GM19035 (cell line): ENCODE results near the gene MVK.

Experiments used
- ATAC-seq: cut with Tn5 transposase; IDR thresholded peaks from one replicate; pipeline ENCODE4 v1.9.1; 2021; ENCODE audit not compliant: unreplicated experiment

Gene MVK

GRCh38 chr12:109544955-109545531 lies 28.6 kb upstream of the MVK start:
- no peak for ATAC-seq

DNA sequence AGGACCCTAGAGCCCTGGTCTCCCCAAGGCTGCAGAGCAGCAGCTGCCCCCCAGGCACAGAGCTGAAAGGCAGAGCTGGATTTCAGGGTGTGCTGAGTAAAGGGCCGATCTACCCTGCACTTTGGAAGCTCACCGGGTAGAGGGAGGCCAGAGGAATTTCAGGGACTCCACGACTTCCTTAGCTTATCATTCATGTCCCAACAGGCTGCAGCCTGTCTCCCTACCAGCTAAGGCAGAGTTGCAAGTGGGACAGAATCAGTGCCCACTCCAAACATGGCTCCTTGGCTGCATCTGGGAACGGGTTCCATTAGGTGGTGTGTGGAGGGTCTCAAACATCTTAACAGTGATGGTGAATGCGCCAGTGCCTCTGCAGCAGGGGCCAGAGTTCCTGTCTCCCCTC lies 27.8 kb upstream of the MVK start:
- no peak for ATAC-seq

DNA sequence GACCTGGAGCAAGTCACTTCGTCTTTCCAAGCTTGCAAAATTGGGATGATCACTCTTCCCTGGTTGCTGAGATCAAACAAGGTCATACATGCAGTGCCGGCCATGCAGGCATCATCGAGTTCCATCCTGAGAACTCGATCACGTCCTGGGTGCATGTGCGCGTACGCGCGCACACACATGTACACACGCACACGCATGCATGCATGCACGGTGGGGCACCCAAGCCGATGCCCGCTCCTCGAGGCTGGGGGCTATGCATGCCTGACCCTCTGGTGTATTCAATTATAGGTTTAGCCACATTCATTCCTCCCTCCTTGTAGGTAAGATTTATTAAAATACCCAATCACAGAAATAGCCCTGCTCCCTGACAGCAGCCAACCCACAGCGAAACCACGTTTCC lies 26.3 kb upstream of the MVK start:
- ATAC-seq: no peak

DNA sequence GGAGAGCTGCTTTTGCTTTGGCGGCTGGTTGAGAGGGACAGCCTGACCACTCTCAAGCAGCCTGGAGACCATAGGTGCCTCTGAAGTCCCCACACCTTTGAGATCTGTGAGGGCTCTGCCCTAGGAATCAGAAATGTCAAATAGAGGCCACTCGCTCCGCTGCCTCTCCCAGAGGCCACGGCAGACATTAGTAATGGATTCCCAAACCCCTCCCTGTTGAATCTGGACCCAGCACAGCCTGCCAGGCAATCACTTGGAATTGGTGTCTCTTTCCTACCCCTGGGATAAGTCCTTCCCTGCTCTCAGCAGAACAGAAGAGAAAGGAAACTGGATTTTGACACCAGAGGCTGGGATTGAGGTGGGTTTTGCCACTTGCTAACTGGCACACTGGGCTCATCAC lies 25.3 kb upstream of the MVK start:
- no peak for ATAC-seq

GRCh38 chr12:109549613-109550270 lies 23.9 kb upstream of the MVK start:
- ATAC-seq: no peak

DNA sequence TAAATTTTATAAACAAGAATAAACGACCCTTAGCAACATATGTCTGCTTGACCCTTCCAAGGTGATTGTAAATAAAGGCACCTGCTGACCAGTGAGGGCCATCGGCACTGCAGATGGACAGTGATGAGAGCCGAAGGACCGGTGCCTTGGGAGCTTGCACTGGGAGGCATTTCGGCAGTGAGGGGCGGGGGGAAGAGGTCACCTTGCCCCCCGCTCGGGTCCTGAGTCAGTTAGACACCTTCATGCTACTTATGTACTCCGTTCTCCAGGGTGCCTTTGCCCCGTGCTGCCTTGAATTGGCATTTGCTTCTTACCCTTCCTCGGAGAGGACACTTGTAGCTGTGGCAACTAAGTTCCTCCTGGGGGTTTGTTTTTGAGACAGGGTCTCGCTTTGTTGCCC lies 23.3 kb upstream of the MVK start:
- ATAC-seq: no peak

DNA sequence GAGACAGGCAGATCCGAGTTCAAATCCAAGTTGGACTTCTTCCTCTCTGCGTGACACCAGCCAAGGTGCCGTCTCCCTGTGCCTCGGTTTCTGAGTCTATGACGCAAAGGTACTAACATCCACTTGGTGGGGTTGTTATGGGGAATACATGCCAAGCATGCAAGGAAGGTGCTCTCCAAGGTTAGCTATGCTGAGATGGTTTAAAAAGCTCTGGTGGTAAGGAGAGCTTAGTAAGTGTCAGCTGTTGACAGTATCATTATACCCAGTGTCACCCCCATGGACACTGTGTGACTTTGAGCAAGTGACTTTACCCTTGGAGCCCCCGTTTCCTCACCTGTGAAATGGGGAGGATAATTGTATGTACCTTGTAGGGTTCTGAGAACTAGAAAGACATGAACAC lies 22.5 kb upstream of the MVK start:
- no peak for ATAC-seq

GRCh38 chr12:109552971-109553370 lies 20.6 kb upstream of the MVK start:
- no peak for ATAC-seq

DNA sequence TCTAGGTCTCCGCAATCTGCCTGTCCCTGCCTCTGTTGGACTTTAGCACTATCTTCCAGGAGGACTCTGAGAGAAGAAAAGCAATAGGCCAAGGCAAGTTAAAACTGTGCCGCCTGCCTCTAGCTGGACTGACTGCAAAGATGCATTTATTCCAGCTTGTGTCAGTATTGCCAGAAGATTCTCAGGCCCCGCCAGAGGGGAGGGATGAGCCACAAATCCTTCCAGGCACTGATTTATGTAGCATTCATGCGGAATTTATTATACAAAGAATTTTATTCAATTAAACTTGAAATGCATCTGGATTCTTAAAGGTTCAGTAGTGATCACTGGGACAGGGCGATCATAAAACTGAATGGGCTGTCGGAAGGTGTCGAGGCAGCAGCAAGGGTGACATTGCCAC lies 20.1 kb upstream of the MVK start:
- no peak for ATAC-seq

DNA sequence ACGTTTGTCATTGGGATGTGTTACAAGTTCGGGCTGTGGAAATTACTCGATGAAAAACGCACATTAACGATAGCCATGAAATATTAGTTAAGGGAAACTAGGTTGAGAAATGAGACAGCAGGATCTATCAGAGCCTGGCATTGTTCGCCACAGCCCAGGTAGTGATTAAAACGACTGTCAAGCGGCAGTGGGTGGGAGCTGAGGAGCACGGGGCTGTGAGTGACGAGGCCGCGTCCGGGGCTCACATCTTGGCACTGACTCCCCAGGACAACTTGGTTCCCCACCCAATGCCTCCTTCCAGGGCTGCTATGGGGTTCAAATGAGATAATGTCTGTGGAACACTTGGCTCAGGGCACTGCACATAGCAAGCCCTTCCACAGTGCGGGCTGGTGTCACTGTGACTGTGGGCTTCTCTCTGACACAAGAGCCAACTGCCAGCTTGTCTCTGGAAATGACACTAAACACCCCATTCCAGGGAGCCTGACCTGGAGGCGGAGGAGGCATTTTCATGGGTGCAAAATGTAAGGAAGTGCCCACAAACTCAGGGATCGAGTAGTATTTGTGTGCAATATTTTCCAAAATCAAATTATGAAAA lies 19.6 kb upstream of the MVK start:
- no peak for ATAC-seq

DNA sequence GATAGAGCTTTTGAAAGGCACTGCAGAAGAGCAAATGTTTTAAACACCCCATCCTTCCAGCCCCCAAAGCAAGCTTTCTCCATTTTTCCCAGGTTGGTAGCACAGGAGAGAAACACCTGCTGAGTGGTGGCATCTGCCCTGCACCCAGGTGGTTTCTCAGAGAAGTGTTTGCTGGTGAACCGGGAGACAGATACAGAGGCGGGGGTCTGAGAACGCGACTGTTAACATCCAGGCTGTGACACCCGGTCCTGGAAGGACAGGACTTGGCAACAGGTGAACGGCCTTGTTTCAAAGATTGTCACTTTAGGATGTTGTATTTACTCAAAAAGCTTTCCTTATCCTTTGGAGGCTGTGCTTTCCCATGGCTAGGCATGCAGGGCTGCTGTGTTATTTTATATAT lies 18.8 kb upstream of the MVK start:
- no peak for ATAC-seq

DNA sequence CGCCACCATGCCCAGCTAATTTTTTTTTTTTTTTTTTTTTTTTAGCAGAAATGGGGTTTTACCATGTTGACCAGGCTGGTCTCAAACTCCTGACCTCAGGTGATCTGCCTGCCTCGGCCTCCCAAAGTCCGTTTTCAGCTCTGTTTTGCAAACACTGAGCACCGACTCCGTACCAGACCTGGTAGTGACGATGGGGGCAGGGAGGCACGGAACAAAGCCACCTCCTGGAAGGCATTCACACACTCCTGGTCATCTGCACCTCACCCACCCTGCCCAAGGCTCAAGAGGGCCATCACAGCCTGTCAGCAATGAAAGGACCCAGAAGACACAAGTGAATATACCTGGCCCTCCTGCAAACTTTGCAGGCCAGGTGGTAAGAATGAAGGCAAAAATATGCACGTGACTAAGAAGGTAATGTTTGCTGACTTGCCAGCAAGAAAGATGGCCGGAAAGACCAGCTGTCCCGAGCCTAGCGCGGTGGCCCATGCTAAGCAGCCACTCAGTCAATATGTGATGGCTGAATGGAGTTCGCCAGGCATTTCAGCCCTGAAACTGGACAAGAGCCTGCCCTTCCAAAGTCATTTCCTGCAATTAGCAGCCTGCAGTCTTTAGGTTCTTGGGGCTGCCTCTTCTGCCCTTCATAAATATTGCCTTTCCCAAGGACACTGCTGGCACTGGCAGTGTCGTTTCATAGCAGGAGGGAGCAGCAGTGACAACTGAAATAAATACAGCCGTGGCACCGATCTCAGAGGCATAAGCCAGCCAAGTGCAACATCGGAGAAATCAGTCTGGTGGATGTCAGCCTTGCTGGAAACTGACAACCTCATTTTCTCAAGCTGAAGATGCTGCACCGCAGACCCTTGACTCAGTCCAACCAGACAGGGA lies 17.9 kb upstream of the MVK start:
- ATAC-seq: no peak

- no peak for ATAC-seq
Observed at GRCh38 chr12:109557200-109557599, 16.4 kb upstream of the MVK start.

- no peak for ATAC-seq
Observed at GRCh38 chr12:109557805-109558204, 15.8 kb upstream of the MVK start.

GRCh38 chr12:109558374-109559199 lies 15.0 kb upstream of the MVK start:
- ATAC-seq: no peak

- ATAC-seq: no peak
Observed at GRCh38 chr12:109559200-109559505, 14.4 kb upstream of the MVK start.

DNA sequence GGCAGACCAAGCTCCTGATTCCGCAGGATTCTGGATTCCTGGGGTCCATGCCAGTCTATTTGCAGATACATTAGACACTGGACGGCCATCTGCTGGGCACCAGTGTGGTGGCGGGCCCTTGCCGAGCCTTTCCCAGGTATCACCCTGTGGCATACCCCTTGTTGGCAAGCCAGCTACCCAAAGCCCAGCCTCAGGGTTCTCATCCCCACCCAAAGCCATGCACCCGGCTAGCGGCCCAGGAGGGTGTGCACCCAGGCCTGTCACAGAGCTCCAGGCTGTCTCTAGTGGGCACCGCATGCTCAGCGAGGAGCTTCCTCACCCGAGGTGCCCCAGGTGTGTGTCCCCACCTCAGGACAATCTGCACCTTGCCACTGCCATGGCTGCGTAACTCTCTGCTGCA lies 14.0 kb upstream of the MVK start:
- no peak for ATAC-seq

DNA sequence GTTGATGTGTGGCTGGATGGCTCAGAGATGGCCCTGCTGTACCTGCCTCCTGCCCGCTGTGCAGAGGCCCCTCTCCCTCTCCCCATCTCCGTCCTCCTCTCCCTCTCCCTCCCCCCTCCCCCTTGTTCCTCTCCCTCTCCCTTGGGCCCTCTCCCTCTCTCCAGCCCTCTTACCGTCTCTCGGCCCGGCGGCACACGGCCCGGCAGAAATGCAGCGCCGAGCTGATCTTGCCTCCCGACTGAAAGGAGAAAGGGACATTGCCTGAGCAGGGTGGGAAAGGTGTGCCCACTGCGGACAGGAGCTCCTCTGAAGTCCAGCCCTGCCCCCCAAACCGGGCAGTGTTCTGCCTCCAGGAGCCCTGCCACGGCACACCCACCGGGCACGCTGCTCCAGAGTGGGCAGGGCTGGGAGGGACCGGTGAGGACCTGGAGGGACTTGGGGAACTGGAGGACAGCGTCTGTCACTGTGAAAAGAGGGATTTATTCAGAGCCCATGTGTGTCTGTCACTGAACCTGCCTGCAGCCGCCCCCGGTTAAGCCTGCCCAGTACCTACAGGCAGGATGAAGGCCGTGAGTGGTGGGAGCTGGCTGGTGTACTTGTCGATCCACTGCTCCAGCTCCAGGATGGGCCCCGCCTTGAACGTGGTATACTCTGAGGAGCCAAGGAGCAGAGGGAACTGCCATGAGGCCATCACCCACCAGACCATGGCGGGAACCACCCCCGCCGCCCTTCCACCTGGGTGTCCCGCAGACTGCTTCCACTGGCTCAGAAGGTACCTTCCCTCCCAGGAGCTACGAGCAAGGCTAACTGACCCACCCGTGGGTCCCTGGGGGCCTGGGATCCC lies 12.5 kb upstream of the MVK start:
- ATAC-seq: no peak

GRCh38 chr12:109561711-109562030 lies 11.9 kb upstream of the MVK start:
- no peak for ATAC-seq

- no peak for ATAC-seq
Observed at GRCh38 chr12:109562871-109563270, 10.7 kb upstream of the MVK start.
